AG10803 (cell line): ENCODE data around the gene MPPED1.

Source experiments
- DNase-seq: peaks from one replicate; pipeline ENCODE4 v3.0.0; 2010; ENCODE audit warnings: low read depth
- H3K4me3 ChIP-seq: 2 replicates; pipeline ENCODE4 v1.5.1; 2011; ENCODE audit warnings: mild to moderate bottlenecking, low read length, control low read depth
- CTCF ChIP-seq: conservative IDR thresholded peaks from 2 replicates; pipeline ENCODE4 v1.5.1; 2011; ENCODE audit warnings: mild to moderate bottlenecking, low read length, control low read depth, inconsistent platforms

MPPED1 gene

GRCh38 chr22:43449205-43449830 is 37.5 kb downstream of the MPPED1 start:
- DNase-seq: no peak
- no peak for TF ChIP-seq CTCF
- no peak overlapping the region for H3K4me3 ChIP-seq

GRCh38 chr22:43449831-43450225 is 38.0 kb downstream of the MPPED1 start:
- no peak for TF ChIP-seq CTCF
- DNase-seq: no peak
- no peak overlapping the region for H3K4me3 ChIP-seq

DNA sequence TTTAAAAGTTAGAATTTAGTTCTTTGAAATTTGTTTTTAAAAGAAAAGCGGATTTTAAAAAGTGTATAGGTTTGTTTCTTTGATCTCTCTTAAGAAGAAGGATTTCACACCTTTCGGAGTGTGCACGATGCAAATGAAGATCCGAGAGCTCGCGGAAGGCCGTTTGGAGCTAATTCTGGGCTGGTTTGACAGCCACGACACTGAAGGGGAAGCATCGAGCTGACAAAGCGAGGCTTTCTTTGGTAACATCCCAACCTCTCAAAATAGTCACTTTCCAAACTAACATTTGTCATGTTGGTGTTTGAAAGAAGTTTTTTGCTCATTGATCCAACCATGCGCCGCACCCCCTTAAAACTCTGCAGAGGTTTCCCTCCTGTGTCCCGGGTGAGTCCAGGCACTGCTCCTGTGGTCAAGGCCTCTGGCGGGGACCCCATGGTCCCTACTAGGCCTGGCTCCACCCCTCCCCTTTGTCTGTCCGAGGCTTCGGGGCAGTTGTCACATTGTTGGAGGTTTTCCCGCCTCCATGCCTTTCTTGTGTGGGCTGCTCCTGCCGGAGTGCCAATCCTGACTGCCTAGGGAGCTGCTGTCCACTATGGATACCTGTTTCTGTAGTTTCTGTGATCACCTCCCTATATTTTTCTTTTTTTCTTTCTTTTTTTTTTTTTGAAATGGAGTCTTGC is 39.7 kb downstream of the MPPED1 start:
- no peak for TF ChIP-seq CTCF
- no peak for DNase-seq
- no peak overlapping the region for H3K4me3 ChIP-seq

DNA sequence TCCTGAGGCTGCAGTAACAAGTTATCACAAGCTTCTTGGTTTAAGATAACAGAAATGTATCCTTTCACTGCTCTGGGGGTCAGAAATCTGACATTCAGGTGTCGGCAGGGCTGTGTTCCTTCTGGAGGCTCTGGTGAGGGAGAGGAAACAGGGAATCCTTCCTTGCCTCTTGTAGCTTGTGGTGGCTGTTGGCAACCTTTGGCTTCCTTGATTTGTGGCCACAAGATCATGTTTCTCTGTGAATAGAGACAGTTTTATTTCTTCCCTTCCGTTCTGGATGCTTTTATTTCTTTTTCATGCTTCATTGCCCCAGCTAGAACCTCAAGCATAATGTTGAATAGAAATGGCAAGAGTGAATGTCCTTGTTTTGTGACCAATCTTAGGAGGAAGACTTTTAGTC is 44.0 kb downstream of the MPPED1 start:
- TF ChIP-seq CTCF: no peak
- H3K4me3 ChIP-seq: no peak overlapping the region
- no peak for DNase-seq

DNA sequence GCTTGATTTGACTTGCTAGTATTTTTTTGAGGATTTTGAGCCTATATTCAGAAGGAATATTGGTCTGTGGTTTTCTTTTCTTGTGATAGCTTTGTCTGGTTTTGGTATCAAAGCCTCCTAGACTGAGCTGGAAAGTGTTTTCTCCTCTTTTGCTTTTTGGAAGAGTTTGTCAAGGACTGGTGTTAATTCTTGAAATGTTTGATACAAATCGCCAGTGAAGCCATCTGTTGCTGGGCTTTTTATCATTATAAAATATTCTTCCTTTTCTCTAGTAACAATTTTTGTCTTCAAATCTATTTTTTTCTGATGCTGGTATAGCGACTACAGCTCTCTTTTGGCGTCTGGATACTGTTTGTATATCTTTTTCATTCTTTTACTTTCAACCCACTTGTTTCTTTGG is 45.2 kb downstream of the MPPED1 start:
- no peak overlapping the region for H3K4me3 ChIP-seq
- TF ChIP-seq CTCF: no peak
- no peak for DNase-seq

DNA sequence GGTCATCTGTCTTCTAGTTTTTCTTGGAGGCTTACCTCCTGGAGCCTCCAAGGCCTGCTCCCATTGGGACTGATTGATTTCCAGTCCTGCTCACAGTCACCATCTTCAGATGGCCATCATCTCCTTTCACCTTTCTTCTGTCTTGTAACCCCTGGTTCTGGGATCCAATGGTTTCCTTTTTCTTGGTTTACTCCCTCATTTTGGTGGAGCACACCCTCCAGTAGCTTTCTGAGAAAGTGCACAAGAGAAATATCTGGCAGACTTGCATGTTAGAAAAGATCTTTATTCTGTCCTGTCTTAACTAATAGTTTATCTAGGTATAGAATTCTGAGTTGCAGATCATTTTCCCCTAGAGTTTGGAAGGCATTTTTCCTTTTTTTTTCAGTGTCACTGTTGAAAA is 50.9 kb downstream of the MPPED1 start:
- DNase-seq: no peak
- no peak for TF ChIP-seq CTCF
- no peak overlapping the region for H3K4me3 ChIP-seq

GRCh38 chr22:43464809-43465208 is 53.0 kb downstream of the MPPED1 start:
- no peak overlapping the region for H3K4me3 ChIP-seq
- DNase-seq: no peak
- no peak for TF ChIP-seq CTCF
